HepG2 (cell line): ENCODE measurements around the gene MAN1B1. TPM values are rescaled to one million over a fixed set of nuclear protein-coding genes. Genes with fewer than 3 reads are reported as not detected.

Experiments used
- PRMT3 ChIP-seq: sonication (generic); formaldehyde crosslinking; IDR thresholded peaks from 2 replicates; pipeline ENCODE4 v1.8.1; 2022; ENCODE audit warnings: low read depth, mild to moderate bottlenecking, moderate library complexity, missing genetic modification reagents, borderline replicate concordance
- RARG ChIP-seq: sonication (generic); formaldehyde crosslinking; IDR thresholded peaks from 2 replicates; pipeline ENCODE4 v1.4.0; 2020; ENCODE audit warnings: low read depth, mild to moderate bottlenecking, missing genetic modification reagents
- SCMH1 ChIP-seq: sonication (generic); formaldehyde crosslinking; IDR thresholded peaks from 2 replicates; pipeline ENCODE4 v1.9.0; 2021; ENCODE audit warnings: missing genetic modification reagents, mild to moderate bottlenecking, borderline replicate concordance
- ZNF547 ChIP-seq: sonication (generic); formaldehyde crosslinking; IDR thresholded peaks from 2 replicates; pipeline ENCODE4 v1.5.1; 2020; ENCODE audit warnings: mild to moderate bottlenecking, missing genetic modification reagents
- polyA plus RNA-seq, 8 experiments: library from polyadenylated mRNA; depleted of rRNA in 3 of 8; stranded (reverse) in 7 of 8; unstranded in 1 of 8; fragments of >200 nt; fragmentation: Illumina TruSeq in 4 of 8; extraction: Trizol in 4 of 8; gene quantifications; 2 replicates each; pipeline versions ENCODE4 v1.2.1 to v1.2.3, GENCODE V29; 2011 to 2016; ENCODE audit warnings: low read depth in 4 of 8, missing spikeins in 1 of 8, mixed read lengths in 1 of 8; ENCODE audit not compliant: insufficient read depth in 1 of 8
- total RNA-seq, 5 experiments: library from RNA; depleted of rRNA; stranded (reverse); fragments of >200 nt; fragmentation: Illumina TruSeq; extraction: Trizol; gene quantifications; 2 replicates each; pipeline ENCODE4 v1.2.3, GENCODE V29; 2016; ENCODE audit warnings: low read depth in 1 of 5
- TF ChIP-seq, protein P1 (sequence below): sonication (generic); formaldehyde crosslinking; IDR thresholded peaks from 2 replicates; pipeline ENCODE4 v1.4.0; 2020; ENCODE audit warnings: mild to moderate bottlenecking, missing genetic modification reagents
- TF ChIP-seq, protein P2 (sequence below): sonication (generic); formaldehyde crosslinking; IDR thresholded peaks from 2 replicates; pipeline ENCODE4 v1.4.0; 2020; ENCODE audit warnings: missing genetic modification reagents, borderline replicate concordance

MAN1B1 gene
- total and polyA plus RNA-seq, 2 of the 13 experiments (the other 11 are each of a cell fraction or from before 2014, with no cell fraction given), result 48.9 to 59.5 TPM

DNA sequence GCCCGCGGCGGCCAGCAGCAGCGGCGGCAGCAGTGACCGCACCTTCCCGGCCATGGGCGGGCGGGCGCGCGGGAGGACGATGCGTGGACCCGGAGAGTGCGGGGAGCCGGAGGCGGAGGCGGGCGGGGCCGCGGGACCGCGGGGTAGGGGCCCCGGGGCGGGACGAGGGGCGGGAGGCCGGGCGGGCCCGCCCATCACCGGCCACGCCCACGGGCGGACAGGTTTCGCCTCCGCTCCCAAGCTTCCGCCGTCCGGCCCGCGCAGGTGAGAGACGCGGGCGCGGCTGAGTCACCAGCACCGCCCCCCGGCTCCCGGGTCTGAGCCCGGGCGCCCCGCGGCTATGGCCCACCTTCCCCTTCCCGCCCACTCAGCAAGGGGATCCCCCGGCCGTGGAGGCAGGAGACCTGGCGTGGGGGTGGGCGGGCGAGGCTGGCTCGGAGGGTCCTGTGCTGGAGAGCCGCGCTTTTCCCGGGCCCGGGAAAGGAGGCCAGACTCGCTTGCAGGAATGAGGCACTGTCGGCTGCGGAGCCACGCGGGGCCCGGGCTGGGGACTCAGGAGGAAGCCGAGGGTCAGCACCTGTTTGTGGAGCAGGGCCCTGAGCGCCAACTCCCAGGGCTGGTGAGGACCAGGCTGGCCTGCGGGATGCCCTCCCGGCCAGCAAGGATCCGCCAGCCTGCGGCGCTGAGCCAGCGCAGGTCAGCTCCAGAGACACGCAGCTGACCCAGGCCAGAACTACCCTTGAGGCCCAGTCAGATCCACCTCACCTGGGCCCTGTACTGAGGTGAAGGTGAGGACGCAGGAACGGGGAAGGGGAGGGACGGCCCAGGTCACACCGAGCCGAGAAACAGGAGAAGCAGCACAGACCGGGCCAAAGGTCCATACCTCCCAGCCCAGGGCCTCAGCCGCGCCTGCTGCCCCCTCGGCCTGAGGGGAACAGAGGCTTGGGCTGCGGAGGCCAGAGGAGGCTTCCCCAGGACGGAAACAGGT lies 32.5 kb upstream of the MAN1B1 start, which contains the start of gene ENTPD2 (continued):
- TF ChIP-seq, protein P1, sequence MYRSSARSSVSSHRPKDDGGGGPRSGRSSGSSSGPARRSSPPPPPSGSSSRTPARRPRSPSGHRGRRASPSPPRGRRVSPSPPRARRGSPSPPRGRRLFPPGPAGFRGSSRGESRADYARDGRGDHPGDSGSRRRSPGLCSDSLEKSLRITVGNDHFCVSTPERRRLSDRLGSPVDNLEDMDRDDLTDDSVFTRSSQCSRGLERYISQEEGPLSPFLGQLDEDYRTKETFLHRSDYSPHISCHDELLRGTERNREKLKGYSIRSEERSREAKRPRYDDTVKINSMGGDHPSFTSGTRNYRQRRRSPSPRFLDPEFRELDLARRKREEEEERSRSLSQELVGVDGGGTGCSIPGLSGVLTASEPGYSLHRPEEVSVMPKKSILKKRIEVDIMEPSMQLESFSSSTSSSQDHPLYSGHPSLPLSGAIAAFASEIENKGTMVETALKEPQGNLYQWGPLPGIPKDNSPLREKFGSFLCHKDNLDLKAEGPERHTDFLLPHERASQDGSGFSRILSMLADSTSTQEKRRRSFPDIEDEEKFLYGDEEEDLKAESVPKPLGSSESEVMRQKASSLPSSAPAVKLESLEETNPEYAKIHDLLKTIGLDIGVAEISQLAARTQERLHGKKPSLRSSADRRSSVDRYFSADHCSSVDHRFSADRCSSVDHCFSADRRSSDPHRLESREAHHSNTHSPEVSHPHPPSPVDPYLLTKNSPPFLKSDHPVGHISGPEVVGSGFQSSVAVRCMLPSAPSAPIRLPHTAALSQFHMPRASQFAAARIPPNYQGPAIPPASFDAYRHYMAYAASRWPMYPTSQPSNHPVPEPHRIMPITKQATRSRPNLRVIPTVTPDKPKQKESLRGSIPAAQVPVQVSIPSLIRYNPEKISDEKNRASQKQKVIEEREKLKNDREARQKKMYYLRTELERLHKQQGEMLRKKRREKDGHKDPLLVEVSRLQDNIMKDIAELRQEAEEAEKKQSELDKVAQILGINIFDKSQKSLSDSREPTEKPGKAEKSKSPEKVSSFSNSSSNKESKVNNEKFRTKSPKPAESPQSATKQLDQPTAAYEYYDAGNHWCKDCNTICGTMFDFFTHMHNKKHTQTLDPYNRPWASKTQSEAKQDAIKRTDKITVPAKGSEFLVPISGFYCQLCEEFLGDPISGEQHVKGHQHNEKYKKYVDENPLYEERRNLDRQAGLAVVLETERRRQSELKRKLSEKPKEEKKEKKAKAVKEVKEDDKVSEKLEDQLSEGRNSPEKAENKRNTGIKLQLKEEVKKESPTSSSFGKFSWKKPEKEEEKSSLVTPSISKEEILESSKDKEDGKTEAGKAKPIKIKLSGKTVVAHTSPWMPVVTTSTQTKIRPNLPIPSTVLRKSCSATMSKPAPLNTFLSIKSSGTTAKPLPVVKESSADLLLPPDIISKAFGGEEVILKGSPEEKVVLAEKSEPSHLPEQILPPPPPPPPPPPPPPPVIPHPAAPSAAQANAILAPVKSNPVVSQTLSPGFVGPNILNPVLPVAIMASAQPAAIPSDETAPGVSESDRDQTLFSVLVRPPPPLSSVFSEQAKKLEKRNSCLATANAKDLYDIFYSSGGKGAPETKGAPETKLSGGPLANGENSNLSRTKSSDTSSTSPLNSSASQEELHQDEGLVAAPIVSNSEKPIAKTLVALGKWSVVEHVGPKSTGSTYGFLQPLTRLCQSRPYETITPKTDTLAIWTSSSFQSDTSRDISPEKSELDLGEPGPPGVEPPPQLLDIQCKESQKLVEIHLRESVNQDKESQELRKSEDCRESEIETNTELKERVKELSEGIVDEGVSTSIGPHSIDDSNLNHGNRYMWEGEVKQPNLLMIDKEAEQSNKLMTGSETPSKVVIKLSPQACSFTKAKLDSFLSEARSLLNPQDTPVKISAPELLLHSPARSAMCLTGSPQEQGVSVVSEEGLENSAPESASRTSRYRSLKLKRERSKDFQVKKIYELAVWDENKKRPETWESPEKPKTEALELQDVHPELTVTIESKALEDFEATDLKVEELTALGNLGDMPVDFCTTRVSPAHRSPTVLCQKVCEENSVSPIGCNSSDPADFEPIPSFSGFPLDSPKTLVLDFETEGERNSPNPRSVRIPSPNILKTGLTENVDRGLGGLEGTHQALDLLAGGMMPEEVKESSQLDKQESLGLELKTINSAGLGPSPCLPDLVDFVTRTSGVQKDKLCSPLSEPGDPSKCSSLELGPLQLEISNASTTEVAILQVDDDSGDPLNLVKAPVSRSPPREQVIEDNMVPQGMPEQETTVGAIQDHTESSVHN (CRISPR knock-in tag), result no peak
- TF ChIP-seq RARG (CRISPR knock-in tag) (no peak), PRMT3 (CRISPR knock-in tag) (no peak), ZNF547 (CRISPR knock-in tag) (no peak), SCMH1 (no peak)
- TF ChIP-seq, protein P2, sequence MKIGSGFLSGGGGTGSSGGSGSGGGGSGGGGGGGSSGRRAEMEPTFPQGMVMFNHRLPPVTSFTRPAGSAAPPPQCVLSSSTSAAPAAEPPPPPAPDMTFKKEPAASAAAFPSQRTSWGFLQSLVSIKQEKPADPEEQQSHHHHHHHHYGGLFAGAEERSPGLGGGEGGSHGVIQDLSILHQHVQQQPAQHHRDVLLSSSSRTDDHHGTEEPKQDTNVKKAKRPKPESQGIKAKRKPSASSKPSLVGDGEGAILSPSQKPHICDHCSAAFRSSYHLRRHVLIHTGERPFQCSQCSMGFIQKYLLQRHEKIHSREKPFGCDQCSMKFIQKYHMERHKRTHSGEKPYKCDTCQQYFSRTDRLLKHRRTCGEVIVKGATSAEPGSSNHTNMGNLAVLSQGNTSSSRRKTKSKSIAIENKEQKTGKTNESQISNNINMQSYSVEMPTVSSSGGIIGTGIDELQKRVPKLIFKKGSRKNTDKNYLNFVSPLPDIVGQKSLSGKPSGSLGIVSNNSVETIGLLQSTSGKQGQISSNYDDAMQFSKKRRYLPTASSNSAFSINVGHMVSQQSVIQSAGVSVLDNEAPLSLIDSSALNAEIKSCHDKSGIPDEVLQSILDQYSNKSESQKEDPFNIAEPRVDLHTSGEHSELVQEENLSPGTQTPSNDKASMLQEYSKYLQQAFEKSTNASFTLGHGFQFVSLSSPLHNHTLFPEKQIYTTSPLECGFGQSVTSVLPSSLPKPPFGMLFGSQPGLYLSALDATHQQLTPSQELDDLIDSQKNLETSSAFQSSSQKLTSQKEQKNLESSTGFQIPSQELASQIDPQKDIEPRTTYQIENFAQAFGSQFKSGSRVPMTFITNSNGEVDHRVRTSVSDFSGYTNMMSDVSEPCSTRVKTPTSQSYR (CRISPR knock-in tag), result no peak
